Fibroblast of lung (primary cell): ENCODE results near the gene RAP2C.

Experiments used
- EZH2 ChIP-seq: IDR thresholded peaks from 2 replicates; pipeline ENCODE4 v1.5.1; 2012; ENCODE audit warnings: low read length, control low read depth, mild to moderate bottlenecking; ENCODE audit errors: missing control alignments
- TF ChIP-seq, protein P1 (sequence below), 2 donors: IDR thresholded peaks in 1 of 2; conservative IDR thresholded peaks in 1 of 2; 1 replicate in 1 of 2; 2 replicates in 1 of 2; pipeline ENCODE4 v1.5.1; 2011 to 2012; ENCODE audit warnings: low read length in 2 of 2, control low read depth in 1 of 2, inconsistent platforms in 1 of 2, low read depth in 1 of 2, mild to moderate bottlenecking in 1 of 2

DNA sequence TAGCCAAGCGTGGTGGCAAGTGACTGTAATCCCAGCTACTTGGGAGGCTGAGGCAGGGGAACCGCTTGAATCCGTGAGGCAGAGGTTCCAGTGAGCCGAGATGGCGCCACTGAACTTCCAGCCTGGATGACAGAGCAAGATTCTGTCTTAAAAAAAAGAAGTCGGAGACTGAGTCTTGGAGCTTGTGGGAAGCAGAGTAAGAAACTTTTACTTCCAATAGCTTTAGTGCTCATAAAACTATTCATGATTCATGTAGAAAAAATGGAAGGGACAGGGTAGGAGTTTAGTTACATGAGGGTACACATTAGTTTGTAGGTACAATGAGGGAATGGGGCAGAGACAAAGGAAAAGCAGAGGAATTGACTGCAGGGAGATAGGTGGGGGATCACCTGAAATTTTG, 19.3 kb downstream of the RAP2C start:
- TF ChIP-seq, protein P1, sequence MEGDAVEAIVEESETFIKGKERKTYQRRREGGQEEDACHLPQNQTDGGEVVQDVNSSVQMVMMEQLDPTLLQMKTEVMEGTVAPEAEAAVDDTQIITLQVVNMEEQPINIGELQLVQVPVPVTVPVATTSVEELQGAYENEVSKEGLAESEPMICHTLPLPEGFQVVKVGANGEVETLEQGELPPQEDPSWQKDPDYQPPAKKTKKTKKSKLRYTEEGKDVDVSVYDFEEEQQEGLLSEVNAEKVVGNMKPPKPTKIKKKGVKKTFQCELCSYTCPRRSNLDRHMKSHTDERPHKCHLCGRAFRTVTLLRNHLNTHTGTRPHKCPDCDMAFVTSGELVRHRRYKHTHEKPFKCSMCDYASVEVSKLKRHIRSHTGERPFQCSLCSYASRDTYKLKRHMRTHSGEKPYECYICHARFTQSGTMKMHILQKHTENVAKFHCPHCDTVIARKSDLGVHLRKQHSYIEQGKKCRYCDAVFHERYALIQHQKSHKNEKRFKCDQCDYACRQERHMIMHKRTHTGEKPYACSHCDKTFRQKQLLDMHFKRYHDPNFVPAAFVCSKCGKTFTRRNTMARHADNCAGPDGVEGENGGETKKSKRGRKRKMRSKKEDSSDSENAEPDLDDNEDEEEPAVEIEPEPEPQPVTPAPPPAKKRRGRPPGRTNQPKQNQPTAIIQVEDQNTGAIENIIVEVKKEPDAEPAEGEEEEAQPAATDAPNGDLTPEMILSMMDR (conservative IDR thresholded peaks at IDR 0.05 in 1 of 2, IDR thresholded peaks at IDR 0.05 in 1 of 2; ENCODE audit: low read depth in 1 of 2, low read length in 2 of 2) = no peak
- TF ChIP-seq EZH2 = no peak
